OCI-LY1 (cell line): Measurements from ENCODE around the gene CIAPIN1.

Source experiments
- CTCF ChIP-seq: fragments of 200-600 bp; sonication (generic), shearing (Covaris generic); IDR thresholded peaks from 2 replicates; pipeline ENCODE4 v1.5.1; 2017; ENCODE audit warnings: mild to moderate bottlenecking, antibody characterized with exemption, low read length, moderate library complexity, mixed read lengths
- EZH2 ChIP-seq: fragments of 200-600 bp; sonication (generic), shearing (Covaris generic); IDR thresholded peaks from 2 replicates; pipeline ENCODE4 v1.8.0; 2017; ENCODE audit warnings: borderline replicate concordance, mixed run types, mild to moderate bottlenecking, antibody characterized with exemption, low read length, moderate library complexity, mixed read lengths

DNA sequence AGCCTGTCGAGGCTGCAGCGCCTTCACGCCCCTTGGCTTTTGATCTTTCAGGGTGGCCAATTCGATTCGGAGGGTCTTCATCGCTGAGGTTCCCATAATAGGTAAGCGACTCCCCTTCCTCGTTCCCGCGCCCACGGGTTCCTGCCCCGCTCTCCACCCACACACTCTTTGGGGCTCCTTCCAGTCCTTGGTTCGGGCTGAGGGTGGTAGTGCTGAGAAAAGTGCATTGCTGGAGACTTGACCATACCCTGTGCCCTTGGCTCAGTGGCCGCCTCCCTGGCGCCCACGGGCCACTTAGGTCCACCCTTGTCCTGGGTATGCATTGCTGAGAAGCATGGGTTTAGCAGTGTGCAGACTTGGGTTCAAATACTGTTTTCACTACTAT lies 15.8 kb upstream of the CIAPIN1 start:
- TF ChIP-seq EZH2 (no peak), CTCF (no peak)
